RWPE2 (cell line): Measurements from ENCODE around the gene CCDC85C.

Source experiments
- ATAC-seq: fragments of 200-7000 bp; cut with Tn5 transposase; 3 replicates; pipeline ENCODE4 v1.9.1; 2021; ENCODE audit warnings: low read depth
- DNase-seq: peaks from one replicate; pipeline ENCODE4 v3.0.0-alpha.2; 2020; ENCODE audit warnings: low spot score
- H3K27ac ChIP-seq: fragments of 450-650 bp; 2 replicates; pipeline ENCODE4 v1.5.1; 2017; ENCODE audit warnings: mild to moderate bottlenecking; ENCODE audit not compliant: poor library complexity, severe bottlenecking
- H3K27me3 ChIP-seq: fragments of 250-450 bp; sonication (Bioruptor Pico); 2 replicates; pipeline ENCODE4 v1.5.1; 2021; ENCODE audit warnings: mild to moderate bottlenecking, moderate library complexity; ENCODE audit not compliant: insufficient read depth, poor library complexity, severe bottlenecking
- H3K36me3 ChIP-seq: fragments of 250-450 bp; sonication (Bioruptor Pico); 2 replicates; pipeline ENCODE4 v1.5.1; 2020; ENCODE audit warnings: low read depth, mild to moderate bottlenecking, moderate library complexity
- H3K4me1 ChIP-seq: fragments of 250-450 bp; sonication (Bioruptor Pico); 2 replicates; pipeline ENCODE4 v1.5.1; 2021; ENCODE audit warnings: mild to moderate bottlenecking, moderate library complexity; ENCODE audit not compliant: insufficient read depth, poor library complexity, severe bottlenecking
- H3K4me3 ChIP-seq: fragments of 250-450 bp; sonication (Bioruptor Pico); 2 replicates; pipeline ENCODE4 v1.5.1; 2021; ENCODE audit warnings: mild to moderate bottlenecking, moderate library complexity; ENCODE audit not compliant: severe bottlenecking
- H3K9me3 ChIP-seq: fragments of 250-450 bp; sonication (Bioruptor Pico); 2 replicates; pipeline ENCODE4 v1.5.1; 2021; ENCODE audit warnings: mild to moderate bottlenecking, moderate library complexity; ENCODE audit not compliant: severe bottlenecking
- CTCF ChIP-seq: fragments of 450-650 bp; IDR thresholded peaks from one replicate; pipeline ENCODE4 v1.5.1; 2017; ENCODE audit warnings: mild to moderate bottlenecking, moderate library complexity; ENCODE audit not compliant: poor library complexity, severe bottlenecking

The CCDC85C gene

GRCh38 chr14:99527026-99527425 lies 77.0 kb downstream of the CCDC85C start:
- Histone ChIP-seq H3K27ac (no peak overlapping the region), H3K9me3 (no peaks in the 10 kb centered on the region), H3K27me3 (no peaks in the 10 kb centered on the region), H3K4me1 (peaks cover 35% of the 10 kb centered on the region), H3K4me3 (no peak overlapping the region), H3K36me3 (peaks cover 10% of the 10 kb centered on the region)
- no peak for TF ChIP-seq CTCF
- ATAC-seq (no peak), DNase-seq (no peak)

GRCh38 chr14:99525699-99526080 lies 78.3 kb downstream of the CCDC85C start:
- Histone ChIP-seq H3K9me3 (no peaks in the 10 kb centered on the region), H3K27me3 (no peaks in the 10 kb centered on the region), H3K27ac (peak overlapping the region; percentile 54), H3K4me1 (peaks cover 32% of the 10 kb centered on the region), H3K36me3 (peaks cover 12% of the 10 kb centered on the region), H3K4me3 (no peak overlapping the region)
- no peak for TF ChIP-seq CTCF
- no peak for ATAC-seq
- DNase-seq = no peak

GRCh38 chr14:99524804-99525698 lies 79.0 kb downstream of the CCDC85C start:
- peak; percentile 77 for TF ChIP-seq CTCF
- peak overlapping the region; percentile 54 for H3K27ac ChIP-seq
- ATAC-seq = peak; percentile 80

GRCh38 chr14:99524091-99524661 lies 79.8 kb downstream of the CCDC85C start:
- Histone ChIP-seq H3K36me3 (peaks cover 10% of the 10 kb centered on the region), H3K9me3 (no peaks in the 10 kb centered on the region), H3K27ac (peak overlapping the region; percentile 54), H3K4me1 (peaks cover 32% of the 10 kb centered on the region), H3K27me3 (no peaks in the 10 kb centered on the region), H3K4me3 (no peak overlapping the region)
- no peak for TF ChIP-seq CTCF
- ATAC-seq (no peak), DNase-seq (peak; percentile 54)

More at GRCh38 chr14:99524804-99525698, 79.0 kb downstream of the CCDC85C start:
- no peaks in the 10 kb centered on the region for H3K27me3 ChIP-seq
- H3K4me1 ChIP-seq = peaks cover 32% of the 10 kb centered on the region
- DNase-seq = no peak
- H3K36me3 ChIP-seq = peaks cover 12% of the 10 kb centered on the region
- no peak overlapping the region for H3K4me3 ChIP-seq
- H3K9me3 ChIP-seq = no peaks in the 10 kb centered on the region

- H3K4me1 ChIP-seq = peaks cover 32% of the 10 kb centered on the region
- no peak overlapping the region for H3K4me3 ChIP-seq
- peak overlapping the region; percentile 54 for H3K27ac ChIP-seq
- TF ChIP-seq CTCF = no peak
- no peaks in the 10 kb centered on the region for H3K27me3 ChIP-seq
- DNase-seq = peak; percentile 67
- ATAC-seq = no peak
- peaks cover 10% of the 10 kb centered on the region; the same call in 1 of the 2 replicates for H3K36me3 ChIP-seq
- no peaks in the 10 kb centered on the region for H3K9me3 ChIP-seq
Measured at GRCh38 chr14:99523704-99524055, 80.3 kb downstream of the CCDC85C start.
